H1 (cell line): ENCODE measurements around the gene GPR35. TPM values are rescaled to one million over a fixed set of nuclear protein-coding genes. Genes with fewer than 3 reads are reported as not detected.

ENCODE experiments used
- CTCF ChIA-PET: fragments of 300-600 bp; sonication (Branson Sonifier 250); formaldehyde crosslinking; loops from one replicate; lab custom pipeline; 2021; ENCODE audit not compliant: partially characterized antibody; lab: Charles Lee
- POLR2A ChIA-PET: fragments of 300-600 bp; sonication (Branson Sonifier 250); formaldehyde crosslinking; loops from one replicate; lab custom pipeline; 2021; ENCODE audit warnings: inconsistent platforms; ENCODE audit not compliant: partially characterized antibody; lab: Charles Lee
- DNase-seq, 2 experiments: peaks; one replicate each; pipeline versions ENCODE4 v3.0.0 to v3.0.0-alpha.2; 2010 to 2022; ENCODE audit warnings: low spot score in 2 of 2, low read depth in 1 of 2, mixed read lengths in 1 of 2
- FAIRE-seq: peaks from 2 replicates; lab custom pipeline; 2011; peaks lifted over from hg19 to GRCh38; lab: Jason Lieb, UNC
- H2AFZ ChIP-seq: 2 replicates; pipeline ENCODE4 v1.8.1; 2012; ENCODE audit warnings: low read length, inconsistent platforms
- H2AK5ac ChIP-seq: 2 replicates; pipeline ENCODE4 v1.6.1; 2013; ENCODE audit warnings: low read depth, low read length
- H2BK120ac ChIP-seq: replicated peaks from 2 replicates; pipeline ENCODE3; 2013; ENCODE audit warnings: low read depth, low read length, inconsistent platforms
- H2BK12ac ChIP-seq: 2 replicates; pipeline ENCODE4 v1.6.1; 2013; ENCODE audit warnings: low read depth, low read length
- H2BK15ac ChIP-seq: 2 replicates; pipeline ENCODE4 v1.6.1; 2013; ENCODE audit warnings: low read length
- H2BK20ac ChIP-seq: 2 replicates; pipeline ENCODE4 v1.6.1; 2013; ENCODE audit warnings: low read length
- H2BK5ac ChIP-seq: 2 replicates; pipeline ENCODE4 v1.6.1; 2013; ENCODE audit warnings: low read depth, low read length
- H3K14ac ChIP-seq: 2 replicates; pipeline ENCODE4 v1.6.1; 2013; ENCODE audit warnings: inconsistent platforms; ENCODE audit not compliant: insufficient read length
- H3K18ac ChIP-seq: 2 replicates; pipeline ENCODE4 v1.6.1; 2013; ENCODE audit warnings: low read length; ENCODE audit errors: extremely low read depth
- H3K23ac ChIP-seq: 2 replicates; pipeline ENCODE4 v1.6.1; 2013; ENCODE audit warnings: inconsistent platforms; ENCODE audit not compliant: insufficient read length
- H3K23me2 ChIP-seq: 2 replicates; pipeline ENCODE4 v1.6.1; 2013; ENCODE audit warnings: low read depth, low read length
- H3K27ac ChIP-seq: 2 replicates; pipeline ENCODE4 v1.6.1; 2011; ENCODE audit warnings: low read depth, low read length, inconsistent platforms
- H3K27me3 ChIP-seq, 4 experiments: replicated peaks in 1 of 4; 1 replicate in 1 of 4; 2 replicates in 3 of 4; pipeline versions ENCODE4 v1.6.1 to v1.8.1; 2011 to 2013; ENCODE audit warnings: low read length in 3 of 4, mild to moderate bottlenecking in 3 of 4, inconsistent platforms in 2 of 4, mixed read lengths in 2 of 4, moderate library complexity in 1 of 4; ENCODE audit not compliant: control insufficient read depth in 3 of 4, insufficient read depth in 3 of 4; ENCODE audit errors: extremely low read depth in 1 of 4
- H3K36me3 ChIP-seq, 4 experiments: 2 replicates each; pipeline versions ENCODE4 v1.6.1 to v1.8.1; 2011 to 2013; ENCODE audit warnings: mild to moderate bottlenecking in 4 of 4, low read length in 3 of 4, moderate library complexity in 2 of 4, control low read depth in 1 of 4, inconsistent platforms in 1 of 4; ENCODE audit not compliant: insufficient read depth in 4 of 4, control insufficient read depth in 2 of 4
- H3K4ac ChIP-seq: replicated peaks from 2 replicates; pipeline ENCODE3; 2013; ENCODE audit warnings: low read length, low read depth, mixed read lengths, inconsistent platforms; ENCODE audit not compliant: insufficient read length
- H3K4me1 ChIP-seq, 4 experiments: replicated peaks in 1 of 4; 1 replicate in 1 of 4; 2 replicates in 3 of 4; pipeline versions ENCODE4 v1.6.1 to v1.8.1; 2011 to 2013; ENCODE audit warnings: low read length in 3 of 4, inconsistent platforms in 2 of 4, mixed read lengths in 1 of 4; ENCODE audit not compliant: insufficient read depth in 4 of 4, control insufficient read depth in 3 of 4
- H3K4me2 ChIP-seq, 2 experiments: 2 replicates each; pipeline versions ENCODE4 v1.6.1 to v1.8.1; 2011 to 2013; ENCODE audit warnings: low read depth in 2 of 2, low read length in 2 of 2, control low read depth in 1 of 2, inconsistent platforms in 1 of 2, mild to moderate bottlenecking in 1 of 2; ENCODE audit not compliant: insufficient read depth in 1 of 2
- H3K4me3 ChIP-seq, 4 experiments: fragments of 200-600, 300-600 bp in 1 of 4; sonication (generic), shearing (Covaris generic), sonication (Bioruptor Twin) in 1 of 4; 2 replicates each; pipeline versions ENCODE4 v1.5.1 to v1.8.1; 2011 to 2016; ENCODE audit warnings: low read length in 4 of 4, low read depth in 3 of 4, control low read depth in 2 of 4, inconsistent platforms in 2 of 4, mild to moderate bottlenecking in 2 of 4, mixed read lengths in 1 of 4, moderate library complexity in 1 of 4; ENCODE audit not compliant: insufficient read depth in 2 of 4; ENCODE audit errors: extremely low read depth in 1 of 4
- H3K56ac ChIP-seq: replicated peaks from 2 replicates; pipeline ENCODE3; 2013; ENCODE audit warnings: low read depth, mild to moderate bottlenecking, mixed read lengths, low read length, inconsistent platforms; ENCODE audit not compliant: insufficient read length
- H3K79me1 ChIP-seq: 2 replicates; pipeline ENCODE4 v1.6.1; 2013; ENCODE audit warnings: low read depth, low read length, control low read depth
- H3K79me2 ChIP-seq, 2 experiments: 2 replicates each; pipeline versions ENCODE4 v1.6.1 to v1.8.1; 2012 to 2013; ENCODE audit warnings: low read length in 2 of 2, mild to moderate bottlenecking in 2 of 2, inconsistent platforms in 1 of 2; ENCODE audit not compliant: insufficient read depth in 2 of 2, control insufficient read depth in 1 of 2
- H3K9ac ChIP-seq, 4 experiments: replicated peaks in 1 of 4; 1 replicate in 1 of 4; 2 replicates in 3 of 4; pipeline versions ENCODE4 v1.6.1 to v1.8.1; 2011 to 2013; ENCODE audit warnings: low read depth in 3 of 4, low read length in 3 of 4, control low read depth in 2 of 4, mild to moderate bottlenecking in 2 of 4, moderate library complexity in 2 of 4, inconsistent platforms in 1 of 4; ENCODE audit errors: extremely low read depth in 1 of 4
- H3K9me3 ChIP-seq, 2 experiments: 2 replicates each; pipeline versions ENCODE4 v1.6.1 to v1.8.1; 2012 to 2013; ENCODE audit warnings: mild to moderate bottlenecking in 2 of 2, moderate library complexity in 2 of 2, control low read depth in 1 of 2, inconsistent platforms in 1 of 2, low read depth in 1 of 2, low read length in 1 of 2, mixed read lengths in 1 of 2; ENCODE audit not compliant: insufficient read depth in 2 of 2
- H4K20me1 ChIP-seq, 2 experiments: replicated peaks in 1 of 2; 2 replicates each; pipeline versions ENCODE3 to v1.8.1; 2011 to 2013; ENCODE audit warnings: inconsistent platforms in 2 of 2, low read length in 2 of 2, mild to moderate bottlenecking in 1 of 2; ENCODE audit not compliant: insufficient read depth in 2 of 2, control insufficient read depth in 1 of 2
- H4K5ac ChIP-seq: 2 replicates; pipeline ENCODE4 v1.6.1; 2013; ENCODE audit warnings: low read length, low read depth, mixed read lengths, inconsistent platforms; ENCODE audit not compliant: insufficient read length
- H4K8ac ChIP-seq: 2 replicates; pipeline ENCODE4 v1.8.0; 2013; ENCODE audit warnings: mild to moderate bottlenecking, moderate library complexity, low read length, inconsistent platforms; ENCODE audit not compliant: insufficient read depth; ENCODE audit errors: extremely low read depth
- H4K91ac ChIP-seq: replicated peaks from 2 replicates; pipeline ENCODE3; 2013; ENCODE audit warnings: low read length, mixed read lengths, inconsistent platforms; ENCODE audit not compliant: insufficient read length
- JUN ChIP-seq: IDR thresholded peaks from 2 replicates; pipeline ENCODE4 v1.6.1; 2011; ENCODE audit warnings: low read depth, mild to moderate bottlenecking, improper control_type of control experiment, low read length
- NANOG ChIP-seq: IDR thresholded peaks from 2 replicates; pipeline ENCODE4 v1.6.1; 2011; ENCODE audit warnings: low read length, low read depth, mild to moderate bottlenecking, inconsistent platforms; ENCODE audit not compliant: insufficient read depth, poor library complexity, severe bottlenecking
- SRF ChIP-seq: IDR thresholded peaks from 2 replicates; pipeline ENCODE4 v1.6.1; 2011; ENCODE audit warnings: mild to moderate bottlenecking, low read depth, low read length, moderate library complexity
- TAF1 ChIP-seq: IDR thresholded peaks from 2 replicates; pipeline ENCODE4 v1.6.1; 2011; ENCODE audit warnings: mild to moderate bottlenecking, low read depth, low read length
- TAF7 ChIP-seq: optimal IDR thresholded peaks from 2 replicates; pipeline ENCODE3; 2011; ENCODE audit warnings: low read depth, mild to moderate bottlenecking, inconsistent platforms, low read length, moderate library complexity, borderline replicate concordance
- TEAD4 ChIP-seq: IDR thresholded peaks from 2 replicates; pipeline ENCODE4 v1.6.1; 2012; ENCODE audit warnings: low read depth, low read length, inconsistent platforms, mixed read lengths
- ZNF274 ChIP-seq: IDR thresholded peaks from 2 replicates; pipeline ENCODE4 v1.7.0; 2012; ENCODE audit warnings: low read length, borderline replicate concordance; ENCODE audit errors: extremely low read depth
- WGBS, 2 experiments: shearing (Covaris generic) in 1 of 2; methylation state at CpG; one replicate each; pipeline versions ENCODE4 v1.1.6 to v1.1.7; 2013 to 2015; ENCODE audit warnings: low lambda C conversion rate in 2 of 2, mixed read lengths in 2 of 2, inconsistent platforms in 1 of 2, low coverage in 1 of 2, missing lambda C conversion rate in 1 of 2; ENCODE audit not compliant: insufficient replicate concordance in 2 of 2, insufficient coverage in 1 of 2, insufficient read length in 1 of 2; ENCODE audit errors: extremely low coverage in 1 of 2, missing lambda C conversion rate in 1 of 2; 5-methylcytosine and 5-hydroxymethylcytosine counted together
- polyA plus RNA-seq, 7 experiments: library from polyadenylated mRNA; depleted of rRNA in 3 of 7; stranded (reverse) in 5 of 7; unstranded in 2 of 7; fragments of >200 nt in 5 of 7; fragments of 200-250 nt in 2 of 7; gene quantifications; 1 replicate in 5 of 7; 2 replicates in 1 of 7; 4 replicates in 1 of 7; pipeline versions ENCODE4 v1.2.1 to v1.2.3, GENCODE V29; 2011 to 2013; ENCODE audit warnings: missing spikeins in 2 of 7, mixed read lengths in 2 of 7
- total RNA-seq: library from RNA; stranded (reverse); fragmentation: NEBNext Ultra II Directional; extraction: Animal tissue kit (Norgen Biotek cat#: 25700); gene quantifications from 2 replicates; pipeline ENCODE4 v1.2.1, GENCODE V29; 2021

The GPR35 gene
- total and polyA plus RNA-seq, 2 of the 8 experiments (the other 6 are each of a cell fraction or from before 2014, with no cell fraction given) = 0.47 TPM; not detected in 1

DNA sequence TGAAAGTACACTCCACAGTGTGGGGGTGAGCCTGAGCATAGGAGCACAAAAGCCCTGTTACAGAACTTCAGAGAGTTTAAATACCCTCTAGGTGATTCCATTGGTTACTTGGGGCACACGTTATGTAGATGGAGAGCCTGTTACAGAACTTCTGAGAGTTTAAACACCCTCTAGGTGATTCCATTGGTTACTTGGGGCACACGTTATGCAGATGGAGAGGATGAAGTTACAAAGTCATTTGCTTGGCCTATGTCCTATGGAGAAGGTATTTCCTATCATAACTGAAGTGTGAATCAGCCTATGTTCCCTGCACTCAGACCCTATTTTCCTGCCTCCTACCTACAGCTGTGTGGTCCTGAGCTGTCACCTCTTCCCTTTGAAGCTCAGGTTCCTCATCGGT, 42.5 kb upstream of the GPR35 start:
- Histone ChIP-seq H3K4me3 (no peak overlapping the region), H3K4me2 (no peak overlapping the region), H3K56ac (no peak overlapping the region), H2AK5ac (no peak overlapping the region), H2BK20ac (no peak overlapping the region), H2BK15ac (no peak overlapping the region), H2BK120ac (no peak overlapping the region), H4K20me1 (peaks cover 11 to 26% of the 10 kb centered on the region in 2 experiments), H3K23me2 (peaks cover 10% of the 10 kb centered on the region; the same call in 1 of the 2 replicates), H3K36me3 (no peaks in the 10 kb centered on the region), H3K79me2 (peaks cover 4 to 28% of the 10 kb centered on the region in 2 experiments; a peak in 3 of 4 replicates), H2BK12ac (no peak overlapping the region), H3K27ac (no peak overlapping the region), H3K27me3 (no peaks in the 10 kb centered on the region), H4K8ac (no peak overlapping the region), H4K5ac (no peak overlapping the region), H3K9me3 (no peaks in the 10 kb centered on the region), H3K4me1 (peaks cover 0 to 19% (median 7%) of the 10 kb centered on the region in 4 experiments; a peak in 6 of 7 replicates), H2BK5ac (no peak overlapping the region), H3K9ac (no peak overlapping the region), H2AFZ (no peak overlapping the region), H4K91ac (no peak overlapping the region), H3K14ac (no peak overlapping the region), H3K18ac (no peak overlapping the region), H3K23ac (no peak overlapping the region), H3K4ac (no peak overlapping the region), H3K79me1 (peaks cover 8% of the 10 kb centered on the region)
- 89% methylated on average over 3 of the region's 3 CpGs; no CpG with 5 or more reads in 1 of the 2 experiments for WGBS, 2 experiments
- POLR2A ChIA-PET = interaction anchor here (1.2 kb wide), 1 partner anchor 10 kb away, joined by 4 read pairs; no protein-coding TSS in a partner anchor
- no peak for DNase-seq
- CTCF ChIA-PET = interaction anchor here (2.0 to 4.8 kb wide), 2 partner anchors 13 to 17 kb away, joined by 4 to 37 read pairs; no protein-coding TSS in a partner anchor
- FAIRE-seq = no peak
- TF ChIP-seq TAF7 (no peak), TAF1 (no peak), NANOG (no peak), ZNF274 (no peak), TEAD4 (no peak), SRF (no peak), JUN (no peak)
